GM21528 (cell line): ENCODE measurements around the gene GRIP2.

ENCODE experiments used
- ATAC-seq: cut with Tn5 transposase; IDR thresholded peaks from one replicate; pipeline ENCODE4 v1.9.1; 2021; ENCODE audit warnings: mild to moderate bottlenecking, moderate library complexity; ENCODE audit not compliant: unreplicated experiment, low FRiP score

GRIP2 gene

DNA sequence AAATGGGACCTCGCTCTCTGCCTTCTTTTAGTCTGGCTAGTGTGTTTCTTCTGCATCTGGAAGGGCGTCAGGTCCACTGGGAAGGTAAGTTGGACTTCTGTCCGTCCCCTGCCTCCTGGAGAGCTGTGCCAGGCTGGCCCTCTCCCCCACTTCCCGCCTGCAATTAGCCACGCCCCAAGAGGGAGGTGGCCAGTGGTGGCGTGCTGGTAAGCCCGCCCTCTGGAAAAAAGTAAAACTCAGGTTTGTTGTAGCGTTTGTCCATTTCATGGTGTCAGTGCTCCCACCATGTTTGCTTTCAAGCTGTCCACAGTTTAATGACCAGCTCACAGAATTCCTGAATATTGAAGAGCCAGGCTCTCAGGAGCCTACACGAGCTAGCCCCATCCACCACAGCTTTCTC lies 82.1 kb downstream of the GRIP2 start:
- ATAC-seq, result no peak

DNA sequence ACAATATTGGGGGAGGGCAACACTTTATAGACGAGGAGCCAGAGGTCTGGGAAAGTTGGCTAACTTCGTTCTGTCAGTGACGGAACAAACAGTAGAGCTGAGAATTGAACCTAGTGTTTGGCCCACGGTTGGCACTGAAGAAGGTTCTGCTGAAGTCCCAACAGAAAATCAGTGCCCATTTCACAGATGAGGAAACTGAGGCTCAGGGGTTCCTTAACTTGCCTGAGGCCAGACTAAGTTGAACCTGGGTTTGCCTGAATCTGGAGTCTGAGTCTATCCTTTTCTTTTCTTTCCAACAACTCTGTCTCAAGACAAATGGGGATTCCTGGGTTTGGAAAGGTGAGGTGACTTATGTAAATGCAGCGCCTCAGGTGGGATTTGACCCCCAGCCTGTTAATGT lies 82.7 kb downstream of the GRIP2 start:
- no peak for ATAC-seq

GRCh38 chr3:14456794-14457193 lies 83.3 kb downstream of the GRIP2 start:
- ATAC-seq, result no peak

GRCh38 chr3:14455571-14456317 lies 84.4 kb downstream of the GRIP2 start:
- ATAC-seq, result no peak

- no peak for ATAC-seq
Observed at GRCh38 chr3:14454639-14455310, 85.4 kb downstream of the GRIP2 start.

GRCh38 chr3:14453876-14454638 lies 86.1 kb downstream of the GRIP2 start:
- ATAC-seq, result no peak

- no peak for ATAC-seq
Observed at GRCh38 chr3:14452740-14453710, 87.1 kb downstream of the GRIP2 start.

DNA sequence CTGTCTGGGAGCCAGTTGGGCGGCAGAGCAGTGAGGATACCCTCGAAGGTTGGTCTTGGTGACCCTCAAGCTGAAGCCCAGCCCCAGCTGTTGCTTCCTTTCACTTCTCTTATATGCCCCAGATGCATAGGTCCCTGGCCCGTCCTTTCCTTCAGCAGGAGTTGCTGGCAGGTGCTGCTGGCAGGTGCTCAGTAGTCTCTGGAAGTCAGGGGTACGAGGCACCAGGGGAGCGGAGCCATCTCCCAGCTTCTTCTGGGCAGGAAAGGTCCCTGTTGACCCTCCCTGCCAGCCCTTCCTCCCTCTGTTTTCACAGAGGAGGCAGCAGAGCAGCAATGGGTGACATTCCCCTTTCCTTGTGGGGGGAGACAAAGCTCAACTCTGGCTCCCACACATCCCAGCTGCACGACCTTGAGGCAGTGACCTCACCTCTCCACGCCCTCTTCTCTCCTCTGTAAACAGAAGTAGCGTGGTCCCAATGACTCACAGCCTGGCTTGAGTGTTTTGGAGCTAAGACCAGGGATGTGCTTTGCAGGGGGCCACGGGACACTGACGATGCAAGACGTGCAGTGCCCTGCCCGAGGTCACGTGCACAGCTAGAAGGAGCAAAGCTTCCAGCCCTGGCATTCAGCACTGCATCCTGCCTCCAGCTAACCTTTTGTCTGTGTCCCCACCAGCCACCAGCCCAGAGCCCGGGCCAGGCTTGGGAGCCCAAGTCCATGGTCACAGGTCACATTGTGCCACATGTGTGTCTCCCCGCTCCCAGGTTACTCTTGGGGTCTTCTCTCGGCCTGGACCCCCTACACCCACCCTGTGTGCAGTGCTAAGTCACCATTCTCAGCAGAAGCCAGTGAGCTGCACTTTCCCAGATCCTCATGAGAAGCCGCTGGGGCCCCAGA lies 88.0 kb downstream of the GRIP2 start:
- ATAC-seq, result no peak

DNA sequence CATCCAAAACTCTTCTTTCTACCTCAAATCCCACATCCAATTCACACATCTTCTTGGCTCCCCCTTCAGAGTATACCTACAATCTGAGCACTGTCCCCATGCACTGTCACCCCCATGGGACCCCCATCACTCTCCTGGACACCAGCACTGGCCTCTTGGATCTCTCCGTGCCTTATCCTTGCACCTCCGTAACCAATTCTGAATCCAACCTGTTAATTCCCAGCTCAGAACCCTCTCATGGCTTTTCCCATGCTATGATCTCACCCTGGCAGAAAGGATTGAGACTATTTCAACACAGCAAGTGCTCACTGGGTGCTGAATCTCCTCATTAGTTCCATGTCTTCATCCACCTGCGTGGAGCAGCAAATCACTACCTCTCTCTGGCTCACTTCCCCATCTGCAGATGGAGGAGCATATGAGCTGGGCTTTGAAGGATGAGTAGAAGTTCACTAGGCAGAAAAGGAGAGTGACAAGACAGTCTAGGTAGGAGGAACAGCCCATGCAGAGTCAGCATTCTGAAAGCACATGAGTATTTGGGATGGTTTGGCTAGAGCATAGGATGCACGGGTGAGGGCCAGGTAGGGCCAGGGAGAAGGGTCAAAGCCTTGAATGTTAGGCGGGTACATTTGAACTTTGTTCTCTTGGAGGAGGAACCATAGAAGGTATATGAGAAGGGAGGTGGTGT lies 89.1 kb downstream of the GRIP2 start:
- no peak for ATAC-seq

GRCh38 chr3:14450506-14450905 lies 89.6 kb downstream of the GRIP2 start:
- ATAC-seq, result no peak

DNA sequence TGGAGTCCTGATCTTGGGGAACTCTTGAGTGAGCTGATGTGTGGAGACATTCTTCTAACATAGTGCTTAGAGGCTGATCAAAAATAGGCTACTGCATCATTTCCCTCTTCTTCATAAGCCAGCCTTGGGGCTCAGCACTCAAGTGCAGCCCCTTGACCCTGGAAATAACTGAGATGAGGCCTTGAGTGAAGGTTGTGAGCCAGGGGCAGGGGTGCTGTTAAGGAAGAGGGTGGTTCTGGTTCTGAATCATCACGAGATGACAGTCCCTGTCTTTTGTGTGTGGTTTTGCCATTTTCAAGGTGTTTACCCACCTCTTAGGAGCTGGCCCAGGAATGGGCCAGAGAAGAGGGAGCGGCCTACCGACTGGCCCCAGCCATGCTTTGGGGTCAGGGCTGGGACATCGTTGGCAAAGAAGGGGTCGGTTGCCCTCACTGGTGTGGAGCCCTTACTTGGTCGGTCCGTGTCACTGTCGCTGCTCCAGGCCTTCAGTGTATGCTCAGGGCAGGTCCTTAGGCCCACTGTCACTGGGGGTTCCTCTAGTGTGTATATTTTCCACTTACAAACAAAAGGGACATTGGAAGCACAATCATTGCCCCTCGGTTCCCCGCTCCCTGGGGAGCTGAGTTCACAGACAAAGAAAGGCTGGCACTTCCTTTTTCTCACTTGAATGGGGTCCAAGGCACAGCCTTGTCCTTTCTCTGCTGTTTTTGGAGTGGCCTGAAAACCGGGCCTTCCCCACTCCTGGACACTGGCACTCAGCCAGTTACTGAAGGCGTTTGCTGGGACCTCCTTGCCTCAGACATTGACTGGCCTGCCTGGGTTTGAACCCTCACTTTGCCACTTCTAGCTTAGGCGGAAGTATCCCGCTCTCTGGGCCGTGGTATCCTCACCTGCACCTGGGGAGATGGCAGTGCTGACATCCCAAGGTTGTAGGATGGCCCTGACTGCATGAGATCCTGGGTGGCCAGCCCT lies 91.1 kb downstream of the GRIP2 start:
- ATAC-seq, result no peak

- no peak for ATAC-seq
Observed at GRCh38 chr3:14448063-14448462, 92.1 kb downstream of the GRIP2 start.

GRCh38 chr3:14446988-14447570 lies 93.1 kb downstream of the GRIP2 start:
- ATAC-seq, result no peak

DNA sequence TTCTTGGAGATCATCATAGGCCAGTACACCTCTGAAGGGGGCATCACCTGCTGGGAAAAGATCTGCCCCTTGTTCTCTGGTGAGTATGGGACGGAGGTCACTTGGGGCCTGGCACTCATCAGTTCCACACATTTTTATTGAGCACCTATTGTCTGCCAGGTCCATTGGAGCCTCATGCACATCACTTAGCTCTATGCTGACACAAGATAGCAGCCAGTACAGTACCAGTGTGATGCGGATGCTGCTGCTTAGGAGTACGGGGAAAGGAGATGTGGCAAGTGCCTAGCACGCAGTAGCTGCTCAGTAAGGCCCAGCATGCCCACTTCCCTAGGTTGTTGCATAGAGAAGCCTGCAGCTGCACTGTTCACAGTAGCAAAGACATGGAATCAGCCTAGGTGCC lies 94.4 kb downstream of the GRIP2 start:
- no peak for ATAC-seq

- no peak for ATAC-seq
Observed at GRCh38 chr3:14444380-14444779, 95.8 kb downstream of the GRIP2 start.

DNA sequence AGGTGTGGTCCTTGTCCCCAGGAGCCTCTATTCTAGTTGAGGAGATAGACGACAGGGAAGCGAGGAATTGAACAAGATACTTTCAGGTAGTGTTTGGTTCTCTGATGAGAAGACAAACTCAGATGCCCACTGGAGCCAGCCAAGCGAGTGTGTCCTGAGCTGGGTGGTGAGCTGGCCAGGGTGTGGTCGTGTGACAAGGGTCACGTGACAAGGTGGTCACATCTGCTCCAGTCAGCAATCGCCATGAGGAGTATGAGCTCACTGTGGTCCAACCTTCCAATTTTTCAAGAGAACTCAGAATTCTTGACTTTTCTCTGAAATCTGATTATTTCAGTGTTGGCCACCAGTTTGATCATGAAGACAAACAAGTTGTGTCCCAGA lies 98.2 kb downstream of the GRIP2 start:
- ATAC-seq, result no peak

DNA sequence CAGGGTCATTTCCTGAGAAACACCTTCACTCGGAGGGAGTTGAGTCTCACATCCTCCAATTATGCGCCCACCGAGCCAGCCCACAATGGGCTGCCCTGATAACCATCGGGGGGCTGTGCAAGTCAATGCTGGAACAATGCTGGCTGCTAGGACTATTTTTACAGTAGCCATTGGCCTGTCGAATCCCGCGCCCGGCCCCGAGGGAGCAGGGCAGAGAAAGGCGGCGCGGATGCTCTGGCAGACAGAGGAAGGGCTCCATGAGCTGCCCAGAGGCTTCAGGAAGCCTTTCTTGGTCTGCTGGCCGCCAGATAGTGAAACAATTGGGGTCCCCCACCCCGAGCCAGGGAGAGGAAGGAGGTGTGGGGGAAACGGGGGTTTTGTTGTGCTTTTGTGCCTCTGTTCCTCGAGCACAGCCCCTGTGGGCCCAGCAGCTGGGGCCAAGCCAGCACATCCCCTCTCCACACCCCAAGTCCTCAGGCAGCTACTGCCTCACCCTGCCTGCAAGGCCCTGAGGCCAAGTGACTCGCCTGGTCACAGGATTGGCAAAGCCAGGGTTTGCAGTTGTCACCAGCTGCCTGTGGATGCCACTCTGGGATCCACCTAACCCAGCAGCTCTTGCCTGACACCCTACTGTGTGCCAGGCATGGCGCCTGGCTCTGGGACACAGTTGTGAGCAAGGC lies 98.8 kb downstream of the GRIP2 start:
- ATAC-seq, result no peak
